ENCODE results near the gene KIAA1328. TPM values are rescaled to one million over a fixed set of nuclear protein-coding genes. Genes with fewer than 3 reads are reported as not detected.

Gene KIAA1328
- total and polyA plus RNA-seq, 9 of the 15 experiments (the other 6 are each of a cell fraction or from before 2014, with no cell fraction given) = 4.0 to 8.6 (median 7.4) TPM

GRCh38 chr18:37084912-37085311, 256.0 kb downstream of the KIAA1328 start (continued):
- TF ChIP-seq ETV5 (CRISPR knock-in tag; IDR thresholded peaks at IDR 0.05; ENCODE audit: low read depth) (no peak), DEAF1 (CRISPR knock-in tag; IDR thresholded peaks at IDR 0.05) (no peak), SMAD3 (CRISPR knock-in tag; conservative IDR thresholded peaks at IDR 0.05) (no peak)

- no peak overlapping the region for H3K4me3 ChIP-seq
- DNase-seq (ENCODE audit: extremely low read depth in 1 of 4, low spot score in 3 of 4) (no peak), ATAC-seq (no peak), FAIRE-seq (no peak)
- WGBS (ENCODE audit: insufficient coverage, low coverage, missing lambda C conversion rate) = 0% methylated on average over 2 of the region's 2 CpGs
- H3K4me2 ChIP-seq (ENCODE audit: insufficient read depth, low read length) = no peak overlapping the region
- intact Hi-C loops (cut with micrococcal nuclease) (no loop called here), in situ Hi-C loops (cut with MboI) (no loop called here)
- no peaks in the 10 kb centered on the region for H3K9me1 ChIP-seq (ENCODE audit: control insufficient read depth, insufficient read depth, low read length)
- no peak overlapping the region for H2AFZ ChIP-seq (ENCODE audit: low read depth, low read length)
- ChIA-PET CTCF (ENCODE audit: low intra/inter-chr PET ratio) (no interaction called here), POLR2A (no interaction called here)
- H3K79me2 ChIP-seq (ENCODE audit: control insufficient read depth, insufficient read depth, low read length) = no peaks in the 10 kb centered on the region
- no peaks in the 10 kb centered on the region for H3K27me3 ChIP-seq (ENCODE audit: control insufficient read depth in 2 of 2, insufficient read depth in 2 of 2, low read length in 2 of 2)
- no peak overlapping the region for H3K27ac ChIP-seq (ENCODE audit: extremely low read depth, low read depth, low read length)
- H4K20me1 ChIP-seq (replicated peaks; ENCODE audit: control insufficient read depth, insufficient read depth, low read length) = no peaks in the 10 kb centered on the region
- H3K9me3 ChIP-seq (replicated peaks; ENCODE audit: control insufficient read depth, insufficient read depth, low read depth, low read length) = no peaks in the 10 kb centered on the region
- no peak overlapping the region for H3K9ac ChIP-seq (ENCODE audit: insufficient read depth in 1 of 2, low read depth in 2 of 2, low read length in 2 of 2)
- no TSS peak for BruUV-seq (replicated peaks)
- H3K4me1 ChIP-seq (replicated peaks in 1 of 2; ENCODE audit: control insufficient read depth in 2 of 2, insufficient read depth in 2 of 2, low read length in 2 of 2) = no peaks in the 10 kb centered on the region
- H3K36me3 ChIP-seq (ENCODE audit: control insufficient read depth, insufficient read depth, low read length) = no peaks in the 10 kb centered on the region
- TF ChIP-seq MTA1 (IDR thresholded peaks at IDR 0.05; ENCODE audit: borderline replicate concordance) (no peak), ATF1 (CRISPR knock-in tag; IDR thresholded peaks at IDR 0.05) (no peak), ATF1 (tag; IDR thresholded peaks at IDR 0.05) (no peak), ZNF197 (CRISPR knock-in tag; IDR thresholded peaks at IDR 0.05; ENCODE audit: low read depth) (no peak), CGGBP1 (CRISPR knock-in tag; IDR thresholded peaks at IDR 0.05) (no peak), ZNF41 (CRISPR knock-in tag; conservative IDR thresholded peaks at IDR 0.05) (no peak), TOE1 (IDR thresholded peaks at IDR 0.05; ENCODE audit: borderline replicate concordance) (no peak), TOE1 (CRISPR knock-in tag; IDR thresholded peaks at IDR 0.05; ENCODE audit: borderline replicate concordance, low read depth) (no peak), E2F3 (CRISPR knock-in tag; IDR thresholded peaks at IDR 0.05) (no peak), ZNF586 (CRISPR knock-in tag; conservative IDR thresholded peaks at IDR 0.05) (no peak), STAG1 (CRISPR knock-in tag; IDR thresholded peaks at IDR 0.05; ENCODE audit: borderline replicate concordance) (no peak), PCBP1 (IDR thresholded peaks at IDR 0.05; ENCODE audit: low read depth, low read length, poor library complexity, severe bottlenecking) (no peak), TFAP4 (CRISPR knock-in tag; IDR thresholded peaks at IDR 0.05; ENCODE audit: borderline replicate concordance) (no peak), HNRNPUL1 (IDR thresholded peaks at IDR 0.05; ENCODE audit: low read length) (no peak)
Measured at GRCh38 chr18:37085362-37085761, 256.4 kb downstream of the KIAA1328 start.

Measured in K562 (cell line).